ENCODE measurements around the gene PPP1R12A.

DNA sequence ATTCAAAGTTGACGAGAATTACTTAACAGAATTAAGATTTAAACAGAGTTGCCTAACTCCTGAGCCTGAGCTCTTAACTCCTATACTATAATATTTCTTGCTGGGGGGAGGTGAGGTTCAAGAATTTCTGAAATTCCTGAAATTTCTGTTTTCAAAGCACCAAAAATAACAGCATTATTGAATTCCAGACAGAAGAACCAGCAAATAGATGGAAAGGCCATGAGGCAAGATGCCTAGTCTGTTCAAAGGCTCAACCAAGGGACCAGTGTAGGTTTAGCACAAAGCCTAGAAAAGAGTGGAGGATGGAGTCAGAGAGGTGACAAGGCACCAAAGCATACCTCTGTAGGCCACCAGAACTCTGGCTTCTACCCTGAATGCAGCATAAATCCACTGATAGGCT, 76.4 kb downstream of the PPP1R12A start:
- TF ChIP-seq EZH2phosphoT487 (IDR thresholded peaks at IDR 0.05; ENCODE audit: low read depth): no peak
- TF ChIP-seq, protein P1, sequence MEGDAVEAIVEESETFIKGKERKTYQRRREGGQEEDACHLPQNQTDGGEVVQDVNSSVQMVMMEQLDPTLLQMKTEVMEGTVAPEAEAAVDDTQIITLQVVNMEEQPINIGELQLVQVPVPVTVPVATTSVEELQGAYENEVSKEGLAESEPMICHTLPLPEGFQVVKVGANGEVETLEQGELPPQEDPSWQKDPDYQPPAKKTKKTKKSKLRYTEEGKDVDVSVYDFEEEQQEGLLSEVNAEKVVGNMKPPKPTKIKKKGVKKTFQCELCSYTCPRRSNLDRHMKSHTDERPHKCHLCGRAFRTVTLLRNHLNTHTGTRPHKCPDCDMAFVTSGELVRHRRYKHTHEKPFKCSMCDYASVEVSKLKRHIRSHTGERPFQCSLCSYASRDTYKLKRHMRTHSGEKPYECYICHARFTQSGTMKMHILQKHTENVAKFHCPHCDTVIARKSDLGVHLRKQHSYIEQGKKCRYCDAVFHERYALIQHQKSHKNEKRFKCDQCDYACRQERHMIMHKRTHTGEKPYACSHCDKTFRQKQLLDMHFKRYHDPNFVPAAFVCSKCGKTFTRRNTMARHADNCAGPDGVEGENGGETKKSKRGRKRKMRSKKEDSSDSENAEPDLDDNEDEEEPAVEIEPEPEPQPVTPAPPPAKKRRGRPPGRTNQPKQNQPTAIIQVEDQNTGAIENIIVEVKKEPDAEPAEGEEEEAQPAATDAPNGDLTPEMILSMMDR (IDR thresholded peaks at IDR 0.05; ENCODE audit: low read depth, low read length): no peak
